MM.1S (cell line): Measurements from ENCODE around the gene TMEM143.

Source experiments
- DNase-seq: peaks from one replicate; pipeline ENCODE4 v3.0.0-alpha.2; 2015
- H2AFZ ChIP-seq: fragments of 300-600 bp; sonication (generic); 2 replicates; pipeline ENCODE4 v1.6.0; 2016; ENCODE audit warnings: antibody characterized with exemption, low read length
- H3F3A ChIP-seq: fragments of 300-600 bp; sonication (generic); 2 replicates; pipeline ENCODE4 v1.6.1; 2016; ENCODE audit warnings: mild to moderate bottlenecking, antibody characterized with exemption, low read length, moderate library complexity, mixed read lengths; ENCODE audit not compliant: insufficient read depth
- H3K27ac ChIP-seq: fragments of 300-600 bp; sonication (generic); 2 replicates; pipeline ENCODE4 v1.5.1; 2016; ENCODE audit warnings: mild to moderate bottlenecking, low read length
- H3K27me3 ChIP-seq: fragments of 300-600 bp; sonication (generic); replicated peaks from 2 replicates; pipeline ENCODE4 v1.6.0; 2016; ENCODE audit warnings: low read length; ENCODE audit not compliant: insufficient read depth
- H3K36me3 ChIP-seq: fragments of 300-600 bp; sonication (generic); replicated peaks from 2 replicates; pipeline ENCODE4 v1.6.1; 2016; ENCODE audit warnings: mild to moderate bottlenecking, low read length, mixed read lengths; ENCODE audit not compliant: insufficient read depth
- H3K4me1 ChIP-seq: fragments of 300-600 bp; sonication (generic); 2 replicates; pipeline ENCODE4 v1.6.1; 2016; ENCODE audit warnings: low read length, mixed read lengths
- H3K4me2 ChIP-seq: fragments of 300-600 bp; sonication (generic); 2 replicates; pipeline ENCODE4 v1.6.0; 2016; ENCODE audit warnings: low read depth, low read length
- H3K4me3 ChIP-seq: fragments of 300-600 bp; sonication (generic); 2 replicates; pipeline ENCODE4 v1.5.1; 2016; ENCODE audit warnings: low read length, mixed read lengths
- H3K79me2 ChIP-seq: fragments of 300-600 bp; sonication (generic); 2 replicates; pipeline ENCODE4 v1.6.1; 2016; ENCODE audit warnings: mixed run types, low read length, mixed read lengths
- H3K9ac ChIP-seq: fragments of 300-600 bp; sonication (generic); 2 replicates; pipeline ENCODE4 v1.6.1; 2016; ENCODE audit warnings: low read length, mixed read lengths
- H3K9me2 ChIP-seq: fragments of 300-600 bp; sonication (generic); replicated peaks from 2 replicates; pipeline ENCODE4 v1.6.1; 2016; ENCODE audit warnings: mild to moderate bottlenecking, low read length, mixed read lengths; ENCODE audit not compliant: insufficient read depth
- H3K9me3 ChIP-seq: fragments of 300-600 bp; sonication (generic); replicated peaks from 2 replicates; pipeline ENCODE4 v1.6.1; 2016; ENCODE audit warnings: mild to moderate bottlenecking, low read length, mixed read lengths; ENCODE audit not compliant: insufficient read depth
- H4K20me1 ChIP-seq: fragments of 300-600 bp; sonication (generic); 2 replicates; pipeline ENCODE4 v1.6.1; 2016; ENCODE audit warnings: mild to moderate bottlenecking, low read length, moderate library complexity, mixed read lengths; ENCODE audit not compliant: insufficient read depth
- EZH2 ChIP-seq: fragments of 300-600 bp; sonication (generic); optimal IDR thresholded peaks from 2 replicates; pipeline ENCODE3; 2017; ENCODE audit warnings: low read depth, mild to moderate bottlenecking, antibody characterized with exemption, low read length, mixed read lengths
- EZH2phosphoT487 ChIP-seq: fragments of 300-600 bp; sonication (generic); IDR thresholded peaks from 2 replicates; pipeline ENCODE4 v1.6.1; 2018; ENCODE audit warnings: antibody characterized with exemption, low read length
- TF ChIP-seq, protein P1 (sequence below): fragments of 300-600 bp; sonication (generic); IDR thresholded peaks from 2 replicates; pipeline ENCODE4 v1.5.1; 2016; ENCODE audit warnings: antibody characterized with exemption, low read length, mixed read lengths

TMEM143 gene

DNA sequence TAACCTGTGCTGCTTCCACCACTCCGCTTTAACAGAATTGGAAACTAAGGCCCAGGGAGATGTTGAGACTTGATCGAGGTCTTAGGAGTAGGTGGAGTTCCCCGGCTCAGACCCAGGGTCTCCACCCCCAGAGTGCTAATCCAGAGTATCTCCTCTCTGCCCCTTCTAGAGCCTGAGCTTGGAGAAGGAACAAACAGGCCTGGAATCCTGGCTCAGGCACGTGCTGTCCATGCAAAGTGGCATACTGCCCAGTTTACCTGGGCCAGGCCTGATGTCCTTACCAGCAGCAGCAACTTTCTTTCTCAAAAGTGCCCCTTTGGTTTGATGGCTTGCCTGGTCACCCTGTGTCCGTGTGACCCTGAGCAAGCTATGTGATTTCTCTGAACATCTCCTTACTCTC lies 4.1 kb upstream of the TMEM143 start:
- H3F3A ChIP-seq = peaks cover 12% of the 10 kb centered on the region
- H3K4me3 ChIP-seq = no peak overlapping the region
- H3K36me3 ChIP-seq = no peaks in the 10 kb centered on the region
- H3K9me3 ChIP-seq = no peaks in the 10 kb centered on the region
- H3K27me3 ChIP-seq = no peaks in the 10 kb centered on the region
- no peak overlapping the region for H3K9ac ChIP-seq
- no peaks in the 10 kb centered on the region for H3K9me2 ChIP-seq
- TF ChIP-seq EZH2 (no peak), EZH2phosphoT487 (no peak)
- TF ChIP-seq, protein P1, sequence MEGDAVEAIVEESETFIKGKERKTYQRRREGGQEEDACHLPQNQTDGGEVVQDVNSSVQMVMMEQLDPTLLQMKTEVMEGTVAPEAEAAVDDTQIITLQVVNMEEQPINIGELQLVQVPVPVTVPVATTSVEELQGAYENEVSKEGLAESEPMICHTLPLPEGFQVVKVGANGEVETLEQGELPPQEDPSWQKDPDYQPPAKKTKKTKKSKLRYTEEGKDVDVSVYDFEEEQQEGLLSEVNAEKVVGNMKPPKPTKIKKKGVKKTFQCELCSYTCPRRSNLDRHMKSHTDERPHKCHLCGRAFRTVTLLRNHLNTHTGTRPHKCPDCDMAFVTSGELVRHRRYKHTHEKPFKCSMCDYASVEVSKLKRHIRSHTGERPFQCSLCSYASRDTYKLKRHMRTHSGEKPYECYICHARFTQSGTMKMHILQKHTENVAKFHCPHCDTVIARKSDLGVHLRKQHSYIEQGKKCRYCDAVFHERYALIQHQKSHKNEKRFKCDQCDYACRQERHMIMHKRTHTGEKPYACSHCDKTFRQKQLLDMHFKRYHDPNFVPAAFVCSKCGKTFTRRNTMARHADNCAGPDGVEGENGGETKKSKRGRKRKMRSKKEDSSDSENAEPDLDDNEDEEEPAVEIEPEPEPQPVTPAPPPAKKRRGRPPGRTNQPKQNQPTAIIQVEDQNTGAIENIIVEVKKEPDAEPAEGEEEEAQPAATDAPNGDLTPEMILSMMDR = no peak
- no peaks in the 10 kb centered on the region for H4K20me1 ChIP-seq
- H3K27ac ChIP-seq = no peak overlapping the region
- H3K79me2 ChIP-seq = no peaks in the 10 kb centered on the region
- no peak overlapping the region for H2AFZ ChIP-seq
- H3K4me1 ChIP-seq = peaks cover 14% of the 10 kb centered on the region
- no peak for DNase-seq
- no peak overlapping the region for H3K4me2 ChIP-seq

DNA sequence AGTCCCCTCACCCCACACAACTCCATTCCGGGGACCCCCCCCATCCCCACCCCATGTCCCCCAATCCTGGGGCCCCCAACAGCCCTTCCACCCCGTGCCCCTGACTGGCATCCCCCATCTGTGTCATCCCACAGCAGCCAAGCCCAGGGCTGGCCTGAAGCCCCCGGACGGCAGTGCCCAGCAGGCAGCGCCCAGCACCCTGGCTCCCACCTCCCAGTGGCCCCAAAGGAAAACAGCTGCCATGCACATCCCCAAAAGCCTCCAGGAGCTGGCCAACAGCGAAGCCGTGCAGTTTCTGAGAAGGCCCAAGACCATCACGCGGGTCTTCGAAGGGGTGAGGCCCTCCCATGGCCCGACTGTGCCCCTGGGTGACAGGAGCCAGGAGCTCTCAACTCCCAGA lies 1.9 kb upstream of the TMEM143 start:
- H3K27me3 ChIP-seq = no peaks in the 10 kb centered on the region
- H3K36me3 ChIP-seq = no peaks in the 10 kb centered on the region
- H4K20me1 ChIP-seq = no peaks in the 10 kb centered on the region
- H3K79me2 ChIP-seq = 0 out of 2 replicates have a peak, but pooled peaks cover 7% of the 10 kb centered on the region
- H2AFZ ChIP-seq = no peak overlapping the region
- peaks cover 18% of the 10 kb centered on the region for H3K4me1 ChIP-seq
- no peaks in the 10 kb centered on the region for H3K9me3 ChIP-seq
- no peak overlapping the region for H3K4me2 ChIP-seq
- H3F3A ChIP-seq = peaks cover 12% of the 10 kb centered on the region
- no peak for DNase-seq
- H3K27ac ChIP-seq = no peak overlapping the region
- H3K4me3 ChIP-seq = no peak overlapping the region
- TF ChIP-seq EZH2 = no peak
- TF ChIP-seq, protein P1 = no peak
- TF ChIP-seq EZH2phosphoT487 = no peak
- no peaks in the 10 kb centered on the region for H3K9me2 ChIP-seq
- no peak overlapping the region for H3K9ac ChIP-seq

DNA sequence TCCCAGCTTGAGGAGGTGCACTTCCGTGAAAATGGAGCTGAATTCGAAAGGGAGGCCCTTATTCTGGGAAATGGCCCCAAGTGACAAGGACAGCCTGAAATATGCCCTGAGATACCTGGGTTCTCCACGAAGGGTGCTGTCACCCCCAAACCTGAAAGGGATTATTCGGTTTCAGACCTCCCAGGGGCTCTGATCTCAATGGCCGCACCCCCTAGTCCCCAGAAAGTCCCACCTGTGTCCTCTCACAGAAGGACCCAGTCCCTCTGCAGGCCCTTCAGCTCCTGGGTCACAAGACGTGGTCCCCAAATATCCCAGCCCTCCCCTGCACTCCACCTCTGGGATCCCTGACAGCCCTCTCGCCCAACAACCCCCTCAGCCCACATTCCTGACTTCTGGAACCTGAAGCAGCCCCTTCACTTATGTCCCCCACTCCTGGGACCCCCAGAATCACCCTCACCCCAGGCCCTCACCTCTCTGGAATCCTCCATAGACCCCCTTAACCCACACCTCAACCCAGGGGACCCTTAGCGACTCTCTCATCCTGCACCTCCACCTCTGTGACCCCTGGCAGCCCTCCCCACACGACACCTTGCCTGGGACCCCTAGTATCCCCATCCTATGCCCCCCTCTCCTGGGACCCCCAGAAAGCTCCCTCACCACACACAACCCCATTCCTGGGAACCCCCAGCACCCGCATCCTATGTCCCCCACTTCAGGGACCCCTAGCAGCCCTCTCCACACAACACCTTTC lies 1.0 kb upstream of the TMEM143 start:
- H3K4me1 ChIP-seq = peaks cover 18% of the 10 kb centered on the region
- H3K79me2 ChIP-seq = 0 out of 2 replicates have a peak, but pooled peaks cover 7% of the 10 kb centered on the region
- peak overlapping the region; percentile 88 for H3K9ac ChIP-seq
- peak overlapping the region; percentile 65 for H2AFZ ChIP-seq
- no peaks in the 10 kb centered on the region for H4K20me1 ChIP-seq
- H3K36me3 ChIP-seq = no peaks in the 10 kb centered on the region
- no peaks in the 10 kb centered on the region for H3K9me3 ChIP-seq
- no peaks in the 10 kb centered on the region for H3K9me2 ChIP-seq
- H3K27ac ChIP-seq = peak overlapping the region; percentile 93
- no peaks in the 10 kb centered on the region for H3K27me3 ChIP-seq
- H3K4me2 ChIP-seq = peak overlapping the region; percentile 92
- no peak for DNase-seq
- H3K4me3 ChIP-seq = peak overlapping the region; percentile 58
- peaks cover 12% of the 10 kb centered on the region for H3F3A ChIP-seq
- no peak for TF ChIP-seq EZH2
- TF ChIP-seq, protein P1 = no peak
